Femur (tissue), 1 donor: ENCODE data around the gene TEX48.

Experiments used
- DNase-seq: peaks from one replicate; pipeline ENCODE4 v3.0.0-alpha.2; 2017

The TEX48 gene

DNA sequence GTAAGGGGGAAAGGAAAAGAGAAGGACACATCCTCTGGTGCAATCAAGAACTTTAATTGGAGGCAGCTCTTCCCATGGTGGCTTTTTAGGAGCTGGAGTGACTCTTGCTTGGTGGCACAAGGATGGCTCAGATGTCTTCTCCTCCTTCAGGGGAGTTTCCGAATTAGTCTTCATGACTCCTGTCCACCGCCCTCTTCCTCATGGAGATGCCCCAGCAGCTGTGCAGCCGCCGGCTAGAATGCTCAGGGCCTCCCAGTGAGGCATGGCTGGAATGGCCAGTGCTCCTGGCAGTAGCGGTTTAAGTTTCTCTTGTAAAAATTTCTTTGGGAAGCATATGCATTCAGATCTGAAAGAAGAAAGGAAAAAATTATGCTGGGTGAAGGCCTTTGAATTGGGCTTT is 15.6 kb downstream of the TEX48 start:
- DNase-seq, result no peak

DNA sequence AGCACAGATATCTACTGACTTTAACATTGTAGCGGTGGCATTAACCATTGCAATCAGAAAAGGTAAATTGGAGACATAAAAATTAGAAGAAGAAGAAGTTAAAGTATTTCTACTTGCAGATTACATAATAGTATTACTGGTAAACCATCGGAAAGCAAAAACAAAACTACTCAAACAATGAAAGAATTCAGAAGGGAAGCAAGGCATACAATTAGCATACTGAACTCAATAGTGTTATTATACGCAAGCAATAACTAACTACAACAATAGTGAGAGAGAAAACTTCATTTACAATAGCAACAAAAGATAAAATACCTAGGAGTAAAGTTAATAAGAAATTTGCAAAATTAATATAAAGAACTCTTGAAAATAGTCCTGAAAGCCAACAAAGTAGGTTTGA is 17.8 kb downstream of the TEX48 start:
- no peak for DNase-seq

DNA sequence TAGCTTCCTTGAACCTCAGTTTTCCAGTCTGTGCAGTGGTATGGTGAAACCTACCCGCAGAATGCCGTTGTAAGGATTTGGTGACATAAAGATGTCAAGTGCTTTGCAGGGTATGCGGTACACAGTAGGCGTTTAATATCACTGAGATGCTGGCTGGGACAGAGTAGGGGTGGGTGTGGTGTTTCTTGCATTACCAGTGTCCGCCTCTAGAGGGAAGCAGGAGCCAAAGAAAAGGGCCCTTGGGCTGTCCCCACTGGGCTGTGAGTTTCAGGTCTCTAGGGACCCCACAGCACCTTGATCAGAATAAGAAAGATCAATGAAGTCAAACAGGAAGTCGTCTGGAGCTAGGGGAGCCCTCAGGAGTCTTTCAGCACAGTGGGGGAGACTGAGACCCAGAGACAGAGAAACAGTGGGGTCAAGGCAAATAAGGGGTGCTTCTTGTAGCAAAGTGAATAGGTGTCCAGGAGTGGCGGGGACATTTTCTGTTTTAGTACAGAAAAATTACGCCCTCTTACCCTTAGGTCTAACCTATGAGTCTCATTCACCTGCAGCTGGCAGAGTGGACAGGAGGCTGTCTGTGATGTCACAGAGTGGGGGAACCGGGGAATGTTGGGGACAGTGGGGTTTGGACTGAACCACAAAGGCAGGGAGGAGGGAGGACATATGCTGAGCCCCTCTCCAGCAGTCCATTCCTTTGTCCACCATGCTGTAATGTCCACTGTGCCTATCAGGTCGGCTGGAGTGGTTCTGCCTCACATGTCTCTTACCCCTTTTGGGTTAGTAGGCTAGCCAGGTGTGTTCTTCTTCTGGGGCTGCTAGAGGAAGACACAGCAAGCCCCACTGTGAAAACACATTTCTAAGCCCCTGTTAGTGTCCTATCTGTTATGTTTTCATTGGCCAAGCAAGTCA is 19.7 kb downstream of the TEX48 start:
- DNase-seq, result peak; percentile 38

DNA sequence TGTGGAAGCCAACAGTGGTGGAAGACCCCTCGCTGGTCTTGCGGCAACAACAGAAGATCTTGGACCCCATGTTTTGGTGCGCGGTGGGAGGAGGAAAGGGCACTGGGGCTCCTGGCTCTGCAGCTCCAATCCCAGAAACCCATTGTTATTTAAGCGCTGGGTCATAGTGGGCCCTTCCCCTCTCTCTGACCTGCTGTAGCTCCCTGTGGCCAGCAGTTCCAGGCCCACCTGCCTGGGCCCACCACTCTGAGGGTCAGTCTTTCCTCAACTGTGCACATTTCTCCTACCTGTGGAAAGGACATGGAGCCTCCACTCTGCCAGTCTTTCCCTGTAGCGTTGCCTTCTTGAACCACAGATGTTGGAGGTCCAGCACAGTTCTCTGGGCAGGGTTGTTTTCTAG is 24.3 kb downstream of the TEX48 start, which contains the start of gene TEX53:
TEX53 (minus strand) TSS at position 101 of the 400 bp plus-strand sequence; CDS start at position 70, 31 bp downstream.
- DNase-seq, result no peak

DNA sequence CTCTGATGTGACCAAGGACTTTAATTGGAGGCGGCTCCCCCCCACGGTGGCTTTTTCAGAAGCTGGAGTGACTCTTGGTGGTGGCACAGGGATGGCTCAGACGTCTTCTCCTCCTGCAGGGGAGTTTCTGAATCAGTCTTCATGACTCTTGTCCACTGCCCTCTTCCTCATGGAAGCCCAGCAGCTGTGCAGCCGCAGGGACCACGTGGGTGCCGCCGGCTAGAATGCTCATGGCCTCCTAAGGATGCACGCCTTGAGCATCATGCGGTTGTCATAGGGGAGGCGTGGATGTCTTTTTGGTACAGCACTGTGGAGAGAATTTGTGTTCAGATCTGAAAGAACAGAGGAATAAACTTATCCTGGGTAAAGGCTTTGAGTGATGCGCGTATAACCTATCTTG is 25.7 kb downstream of the TEX48 start:
- no peak for DNase-seq

DNA sequence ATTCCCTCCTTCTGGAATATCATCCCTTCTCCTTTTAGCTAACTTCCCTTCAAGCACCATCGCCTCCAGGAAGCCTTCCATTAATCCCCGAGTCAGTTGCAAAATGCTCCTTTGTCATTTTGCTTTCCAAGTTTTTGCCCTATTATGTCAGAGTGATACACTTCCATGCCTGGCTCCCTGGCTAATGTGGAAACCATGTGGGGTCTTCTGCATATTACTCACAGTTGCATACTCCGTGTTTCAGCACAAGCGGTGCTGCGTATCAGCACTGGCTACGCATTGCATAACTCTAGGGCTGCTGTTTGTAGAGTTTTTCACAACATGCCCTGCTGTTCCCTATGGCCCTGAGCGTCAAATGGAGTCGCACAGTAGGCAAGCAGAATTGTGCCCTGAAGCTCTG is 26.3 kb downstream of the TEX48 start:
- no peak for DNase-seq

DNA sequence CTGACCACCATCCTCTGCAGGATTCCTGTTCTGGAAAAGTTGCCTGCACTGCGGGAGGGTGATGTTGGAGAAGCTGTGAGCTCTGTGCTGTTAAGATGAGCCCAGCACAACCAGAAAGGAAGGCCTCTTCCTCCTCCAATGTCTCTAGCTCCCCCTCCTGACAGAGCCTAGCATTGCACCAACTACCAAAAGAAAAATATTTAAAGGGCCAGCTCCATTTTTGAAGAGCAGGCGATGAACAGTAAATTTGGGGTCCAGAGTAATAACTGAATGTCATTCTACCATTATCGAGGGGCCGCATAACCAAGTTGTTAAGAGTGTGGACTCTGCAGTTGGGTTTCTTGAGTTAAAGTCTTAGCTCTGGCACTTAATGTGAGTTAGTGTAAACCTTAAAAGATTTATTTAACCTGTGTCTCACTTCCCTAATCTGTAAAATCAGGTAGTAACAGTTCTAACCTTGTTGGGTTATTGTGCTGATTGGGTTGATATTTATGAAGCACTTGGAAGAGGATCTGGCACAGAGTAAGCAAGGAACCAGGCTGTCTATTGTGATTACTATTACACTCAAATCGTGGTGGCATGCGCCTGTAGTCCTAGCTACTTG is 28.3 kb downstream of the TEX48 start:
- DNase-seq, result peak; percentile 81

DNA sequence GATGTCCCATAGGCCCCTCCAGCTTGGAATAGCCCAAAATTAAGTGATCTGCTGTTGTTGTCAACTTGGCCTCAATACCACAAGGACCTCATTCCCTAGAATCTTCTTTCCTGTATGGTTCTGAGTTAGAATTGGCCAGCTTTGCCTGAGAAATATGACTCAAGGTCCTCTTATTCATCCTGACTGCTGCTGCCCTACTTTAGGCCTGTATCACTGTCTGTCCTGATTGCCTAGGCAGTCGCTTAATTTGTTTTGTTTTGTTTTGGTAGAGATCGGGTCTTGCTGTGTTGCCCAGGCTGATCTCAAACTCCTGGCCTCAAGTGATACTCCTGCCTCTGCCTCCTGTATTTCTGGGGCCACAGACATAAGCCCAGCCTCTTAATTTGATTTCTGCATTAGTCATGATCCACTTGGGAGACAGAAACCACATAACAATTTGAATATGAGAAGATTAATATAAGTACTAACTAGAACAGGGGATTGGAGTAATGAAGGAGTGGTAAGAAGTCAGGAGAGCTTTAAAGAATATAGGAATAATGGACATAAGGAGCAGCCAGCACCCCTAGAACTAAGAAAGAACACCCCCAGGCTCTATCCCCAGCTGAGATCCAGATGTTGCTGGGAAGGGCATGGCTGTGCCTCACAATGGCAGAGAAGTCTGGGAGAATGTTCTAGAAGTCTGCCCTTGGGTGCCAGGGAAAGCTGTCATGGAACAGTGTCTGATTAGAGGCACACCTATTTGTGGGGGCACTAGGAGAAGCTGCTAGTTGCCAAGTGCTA is 29.0 kb downstream of the TEX48 start:
- peak; percentile 22 for DNase-seq

DNA sequence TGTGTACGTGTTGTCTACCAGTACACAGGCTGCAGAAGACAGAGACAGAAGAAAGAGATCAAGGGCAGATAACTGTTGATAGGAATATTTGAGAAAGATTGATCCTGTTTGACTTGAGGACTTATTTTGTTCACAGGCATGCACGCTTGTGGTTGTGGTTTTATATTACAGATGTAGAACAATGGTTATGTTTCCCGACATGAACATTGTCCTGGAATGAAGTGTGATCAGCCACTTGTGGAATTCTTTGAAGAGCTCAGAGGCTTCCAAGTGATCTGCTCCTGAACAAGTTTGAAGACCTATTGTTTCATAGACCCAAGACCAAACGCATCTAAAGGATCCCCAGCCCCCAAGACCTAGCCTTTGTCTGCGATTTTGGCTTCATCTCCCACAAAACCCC is 38.1 kb downstream of the TEX48 start:
- no peak for DNase-seq

DNA sequence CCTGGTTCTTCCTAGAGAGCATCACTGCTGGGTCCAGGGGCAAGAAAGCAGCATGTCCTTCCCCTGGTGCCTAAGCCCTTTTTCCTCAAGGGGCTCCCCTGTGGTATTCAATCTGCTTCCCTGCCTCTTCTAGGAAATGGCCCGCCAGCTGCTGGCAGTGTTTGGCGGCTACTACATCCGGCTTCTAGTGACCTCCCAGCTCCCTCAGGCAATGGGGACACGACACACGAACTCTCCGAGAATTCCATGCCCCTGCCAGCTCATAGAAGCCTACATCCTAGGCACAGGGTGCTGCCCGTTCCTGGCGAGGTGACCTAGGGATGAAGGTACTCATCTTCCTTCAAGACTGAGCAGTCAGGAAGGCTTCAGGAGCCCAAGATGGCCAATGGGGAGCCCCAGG is 39.0 kb downstream of the TEX48 start:
- DNase-seq, result no peak

DNA sequence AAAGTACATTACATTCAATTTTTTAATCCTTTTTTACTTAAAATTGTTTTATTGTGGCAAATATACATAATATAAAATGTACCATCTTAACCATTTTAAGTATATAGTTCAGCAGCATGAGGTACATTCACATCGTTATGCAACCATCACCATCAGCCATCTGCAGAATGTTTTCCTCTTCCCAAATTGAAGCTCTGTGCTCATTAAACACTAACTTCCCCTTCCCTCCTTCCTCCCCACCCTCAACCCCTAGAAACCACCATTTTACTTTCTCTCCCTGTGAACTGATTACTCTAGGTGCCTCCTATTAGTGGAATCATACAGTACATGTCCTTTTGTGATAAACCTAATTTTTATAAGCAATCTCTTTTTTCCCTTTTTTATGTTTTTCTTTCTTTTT is 40.0 kb downstream of the TEX48 start:
- DNase-seq, result no peak

DNA sequence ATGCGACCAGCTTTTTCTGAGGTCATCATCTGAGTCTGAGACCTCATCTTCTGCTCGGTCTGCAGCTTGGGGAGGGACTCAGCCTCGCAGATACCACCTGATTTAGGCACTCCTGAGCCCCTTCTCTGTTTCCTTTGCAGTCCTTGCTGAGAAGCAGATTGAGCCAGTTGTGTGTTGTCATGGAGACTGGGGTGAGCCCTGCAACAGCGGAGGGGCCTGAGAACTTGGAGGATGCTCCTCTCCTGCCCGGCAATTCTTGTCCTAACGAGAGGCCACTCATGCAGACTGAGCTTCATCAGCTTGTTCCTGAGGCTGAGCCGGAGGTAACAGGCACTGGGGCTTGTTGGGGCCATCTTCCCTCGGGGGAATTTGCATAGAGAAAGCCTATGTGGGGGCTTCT is 43.6 kb downstream of the TEX48 start:
- no peak for DNase-seq

DNA sequence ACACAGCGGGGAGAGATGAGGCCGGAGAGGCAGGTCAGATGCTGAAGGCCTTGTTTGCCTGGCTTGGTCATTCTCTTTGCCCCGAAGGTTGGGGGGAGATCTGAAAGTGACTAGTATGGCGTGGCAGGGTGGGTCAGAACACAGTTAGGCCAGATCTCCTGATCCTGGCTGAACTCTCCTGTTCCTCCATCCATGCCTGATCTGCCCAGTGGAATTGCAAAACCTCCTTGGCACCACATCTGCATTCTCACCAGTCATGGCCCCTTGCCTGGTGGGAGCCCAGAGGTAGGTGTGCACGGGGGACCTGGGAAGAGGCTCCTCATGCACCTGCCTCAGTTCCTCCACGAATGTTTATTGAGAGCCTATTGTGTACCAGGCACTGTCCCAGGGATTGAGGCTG is 47.6 kb downstream of the TEX48 start:
- no peak for DNase-seq

DNA sequence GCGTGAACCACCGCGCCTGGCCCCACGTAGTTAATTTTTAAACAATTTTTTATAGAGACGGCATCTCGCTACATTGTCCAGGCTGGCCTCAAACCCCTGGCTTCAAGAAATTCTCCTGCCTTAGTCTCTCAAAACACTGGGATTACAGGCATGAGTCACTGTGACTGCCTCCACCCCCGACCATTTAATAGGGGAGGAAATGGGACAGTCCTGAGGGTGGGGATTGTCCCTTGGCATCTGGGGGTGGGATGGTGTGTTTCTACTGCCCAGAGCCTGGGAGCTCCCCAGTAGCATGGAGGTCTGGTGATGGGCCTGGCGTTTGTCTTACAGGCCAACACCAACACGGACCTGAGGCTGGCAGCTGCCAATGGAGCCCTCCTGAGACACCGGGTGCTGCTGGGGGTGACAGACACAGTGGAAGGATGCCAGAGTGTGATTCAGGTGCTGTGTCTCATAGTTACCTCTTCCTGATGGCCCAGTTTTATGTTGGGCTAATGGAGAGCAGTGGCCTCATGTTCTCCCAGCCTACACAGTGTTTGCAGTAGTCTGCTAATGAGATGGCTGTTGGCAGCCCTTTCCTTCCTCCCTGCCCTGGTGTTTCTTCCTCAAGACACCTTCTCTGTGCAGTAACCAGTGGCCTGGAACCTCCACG is 48.4 kb downstream of the TEX48 start:
- no peak for DNase-seq

DNA sequence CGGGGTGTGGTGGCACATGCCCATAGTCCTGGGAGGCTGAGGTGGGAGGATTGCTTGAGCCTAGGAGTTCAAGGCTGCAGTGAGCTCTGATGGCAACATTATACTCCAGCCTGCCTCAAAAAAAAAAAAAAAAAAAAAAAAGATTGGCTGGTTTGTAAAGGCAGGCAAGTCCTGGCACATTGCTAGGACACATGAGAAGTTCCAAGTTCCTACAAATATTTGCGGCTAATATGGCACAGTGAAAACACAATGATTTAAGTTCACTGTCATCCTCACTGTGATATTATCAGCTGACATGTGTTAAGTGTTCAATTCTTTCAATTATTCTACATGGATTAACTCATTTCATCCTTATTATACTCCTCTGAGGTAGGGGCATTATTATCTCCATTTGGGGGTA is 50.8 kb downstream of the TEX48 start:
- DNase-seq, result no peak

DNA sequence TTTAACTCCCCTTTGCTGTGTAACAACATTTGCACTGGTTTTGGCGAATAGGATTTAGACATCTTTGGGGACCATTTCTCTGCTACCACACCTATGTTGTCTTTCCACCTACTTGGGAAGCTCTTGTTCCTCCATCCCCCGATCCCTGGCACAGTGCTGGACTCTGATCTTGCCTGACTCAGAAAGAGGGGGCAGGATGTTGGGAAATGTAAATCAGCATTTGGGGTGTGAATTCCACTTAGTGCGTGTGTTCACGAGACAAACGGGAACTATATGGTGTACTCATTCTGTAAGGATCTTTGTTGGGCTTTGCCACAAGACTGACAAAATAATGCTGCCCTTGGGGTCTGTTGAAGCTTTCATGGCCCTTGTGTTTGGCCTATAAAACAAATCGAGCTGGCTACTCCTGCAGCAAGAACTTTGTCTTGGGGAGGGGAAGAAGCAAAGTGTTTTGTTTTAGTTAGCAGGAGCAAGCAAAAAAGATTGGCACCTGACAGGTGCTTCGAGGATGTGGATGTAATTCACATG is 52.4 kb downstream of the TEX48 start:
- no peak for DNase-seq

DNA sequence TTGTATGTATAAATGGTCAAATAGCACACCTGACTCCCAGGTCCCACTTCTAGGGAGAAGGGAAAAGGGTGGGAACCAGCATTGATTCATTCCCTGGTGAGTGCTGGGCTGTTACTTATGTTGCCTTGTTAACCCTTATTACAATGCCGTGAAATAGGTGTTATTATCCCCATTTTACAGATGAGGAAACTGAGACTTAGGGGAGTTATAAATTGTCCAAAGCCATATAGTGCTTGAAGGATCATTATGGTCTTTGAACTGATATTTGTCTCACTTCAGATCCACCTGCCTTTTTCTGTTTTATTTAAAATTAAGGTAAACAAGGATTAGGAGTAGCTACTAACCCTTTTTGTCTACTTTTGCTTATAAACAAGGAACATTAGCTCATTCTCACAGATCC is 54.4 kb downstream of the TEX48 start:
- DNase-seq, result no peak

DNA sequence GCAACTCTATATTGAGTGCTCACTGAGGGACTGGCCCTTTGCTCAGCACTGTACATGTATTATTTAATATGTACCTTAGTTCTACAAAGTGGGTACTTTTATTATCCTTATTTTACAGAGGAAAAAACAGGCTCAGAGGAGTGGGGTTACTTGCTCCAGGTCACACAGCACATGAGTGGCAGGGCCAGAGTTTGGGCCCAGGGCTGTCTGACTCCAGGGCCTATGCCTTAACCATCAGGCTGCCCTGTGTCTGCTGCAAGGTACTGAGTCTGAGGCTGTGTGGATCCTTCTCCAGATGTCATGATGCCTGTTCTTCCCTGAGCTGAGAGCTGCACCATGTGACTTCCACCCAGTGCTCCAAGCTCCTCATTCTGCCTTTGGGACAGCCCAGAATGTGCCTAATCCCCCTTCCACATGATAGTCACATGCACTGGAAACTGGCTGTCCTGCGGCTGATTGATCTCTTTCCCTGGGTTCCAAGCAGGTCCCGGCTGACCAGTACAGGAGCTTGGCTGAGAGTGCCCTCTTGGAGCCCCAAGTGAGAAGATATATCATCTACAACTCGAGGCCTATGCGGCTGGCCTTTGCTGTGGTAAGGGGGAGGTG is 55.5 kb downstream of the TEX48 start:
- no peak for DNase-seq

DNA sequence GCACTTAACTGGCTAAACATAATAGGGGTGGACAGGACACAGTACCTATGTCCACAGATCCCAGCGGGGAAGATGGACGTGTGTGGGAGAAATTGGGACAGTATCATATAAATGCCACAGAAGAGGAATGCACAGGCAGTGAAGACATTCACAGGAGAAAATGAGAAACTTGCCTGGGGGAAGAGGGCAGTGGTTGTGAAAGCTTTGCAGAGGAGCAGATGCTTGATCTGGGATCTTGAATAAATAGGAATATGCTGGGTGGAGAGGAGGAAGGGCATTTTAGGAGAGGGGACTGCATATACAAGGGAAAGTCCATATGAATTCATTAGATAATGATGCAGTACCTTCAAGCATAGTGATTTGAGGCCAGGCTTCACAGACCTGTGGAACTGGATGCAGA is 57.3 kb downstream of the TEX48 start:
- DNase-seq, result no peak

DNA sequence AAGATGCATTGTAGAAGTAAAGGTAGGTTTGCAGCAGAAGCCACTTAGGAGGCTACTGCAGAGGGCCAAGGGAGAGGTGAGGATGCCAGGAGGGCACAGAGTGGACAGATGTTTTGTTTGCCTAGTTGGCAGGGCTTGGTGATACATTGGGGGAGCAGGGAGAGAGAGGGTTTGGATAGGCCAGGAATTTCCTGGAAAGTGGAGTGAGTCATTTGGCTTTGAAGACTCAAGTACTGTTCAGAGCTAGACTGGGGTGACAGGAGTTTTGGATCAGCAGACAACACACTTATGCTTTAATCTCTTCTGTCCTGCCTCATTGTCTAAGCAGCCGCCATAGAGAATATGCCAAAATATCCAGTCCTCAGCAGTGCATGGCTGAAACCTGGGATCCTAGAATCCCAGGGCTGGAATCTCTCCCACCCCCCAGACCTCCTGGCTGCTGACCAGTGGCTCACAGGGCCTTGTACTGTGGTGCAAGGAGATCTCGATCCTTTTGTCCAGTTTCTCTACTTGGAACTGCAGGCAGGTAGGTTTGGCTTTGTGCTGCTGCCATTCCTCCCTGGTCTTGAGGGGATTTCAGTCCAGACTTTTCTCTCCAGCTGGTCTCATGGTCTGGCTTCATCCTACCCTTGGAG is 59.9 kb downstream of the TEX48 start:
- DNase-seq, result no peak

DNA sequence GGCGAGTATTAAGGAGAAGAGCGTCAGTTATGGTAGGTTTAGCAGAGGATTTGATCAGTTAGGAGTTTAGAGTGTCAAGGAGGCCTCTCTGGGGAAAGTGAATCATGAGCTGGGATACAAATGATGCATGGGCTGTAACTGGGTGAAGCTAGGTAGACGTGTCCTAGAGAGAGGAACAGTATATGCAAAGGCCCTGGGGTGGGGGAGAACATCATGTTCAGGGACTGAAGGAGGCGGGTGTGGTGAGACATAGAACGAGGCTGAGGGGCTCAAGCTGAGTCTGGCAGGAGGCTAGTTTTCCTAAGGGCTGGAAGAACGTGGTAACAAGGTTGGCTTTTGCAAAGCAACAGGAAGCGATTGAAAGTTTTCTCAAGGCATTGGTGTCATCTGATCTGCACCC is 60.4 kb downstream of the TEX48 start:
- DNase-seq, result no peak

DNA sequence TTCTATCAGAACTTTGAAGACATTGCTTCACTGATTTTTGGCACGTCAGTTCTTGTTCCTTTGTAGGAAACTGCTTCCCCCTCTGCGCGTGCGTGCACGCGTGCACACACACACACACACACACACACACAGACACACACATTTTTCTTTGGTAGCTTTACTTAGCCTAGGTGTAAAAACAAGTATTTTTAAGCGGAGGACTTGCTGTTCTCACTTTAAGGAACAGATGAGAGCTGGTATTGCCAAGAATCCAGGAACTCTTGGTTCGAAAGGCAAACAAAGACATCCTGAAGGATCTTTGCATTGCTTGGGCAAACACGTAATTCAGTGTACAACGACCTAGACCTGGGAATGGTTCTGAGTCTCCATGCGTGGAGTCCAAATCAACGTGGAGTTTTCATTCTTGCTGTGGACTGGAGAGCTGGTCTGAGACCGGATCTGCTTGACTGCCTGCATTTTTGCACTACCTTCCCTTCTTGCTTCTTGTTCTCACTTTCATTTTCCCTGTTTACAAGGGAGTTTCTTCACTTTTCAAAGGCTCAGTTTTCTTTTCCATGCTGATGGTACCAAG is 62.7 kb downstream of the TEX48 start:
- no peak for DNase-seq
